K562 (cell line): ENCODE measurements around the gene CBFA2T2. TPM values are rescaled to one million over a fixed set of nuclear protein-coding genes. Genes with fewer than 3 reads are reported as not detected.

Experiments
- ATAC-seq: fragments of 200-7000 bp; cut with Tn5 transposase; 3 replicates; pipeline ENCODE4 v1.9.1; 2020; ENCODE audit warnings: moderate library complexity
- BruUV-seq: library from RNA; stranded (reverse); fragments of 400-500 nt; replicated peaks from 2 replicates; lab custom pipeline; 2021; lab: Mats Ljungman, UMichigan
- CTCF ChIA-PET: fragments of 300-600 bp; formaldehyde crosslinking; extraction: SDS; loops from one replicate; lab custom pipeline; 2021; ENCODE audit warnings: low intra/inter-chr PET ratio; lab: Yijun Ruan, JAX
- POLR2A ChIA-PET: fragments of 300-600, 350-650 bp; sonication (Branson Sonifier 250); formaldehyde crosslinking; extraction: SDS; loops from one replicate; lab custom pipeline; 2021; ENCODE audit warnings: antibody characterized with exemption, inconsistent platforms; lab: Yijun Ruan, JAX
- DNase-seq, 4 experiments: peaks; one replicate each; pipeline versions ENCODE4 v3.0.0 to v3.0.0-alpha.2; 2011 to 2018; ENCODE audit warnings: low spot score in 3 of 4, mixed read lengths in 3 of 4; ENCODE audit errors: extremely low read depth in 1 of 4
- FAIRE-seq: peaks from 2 replicates; lab custom pipeline; 2011; peaks lifted over from hg19 to GRCh38; lab: Jason Lieb, UNC
- H2AFZ ChIP-seq: 2 replicates; pipeline ENCODE4 v1.6.0; 2011; ENCODE audit warnings: low read depth, low read length, control low read depth, inconsistent platforms
- H3K27ac ChIP-seq: fragments of 200-600 bp; 3 replicates; pipeline ENCODE4 v1.8.0; 2011; ENCODE audit warnings: low read depth, mild to moderate bottlenecking, control low read depth, inconsistent platforms, low read length, moderate library complexity, mixed read lengths; ENCODE audit errors: extremely low read depth
- H3K27me3 ChIP-seq, 2 experiments: fragments of 300-600 bp in 1 of 2; 2 replicates in 1 of 2; 3 replicates in 1 of 2; pipeline versions ENCODE4 v1.6.0 to v1.8.0; 2011; ENCODE audit warnings: inconsistent platforms in 2 of 2, low read length in 2 of 2, mild to moderate bottlenecking in 1 of 2, mixed read lengths in 1 of 2, moderate library complexity in 1 of 2; ENCODE audit not compliant: control insufficient read depth in 2 of 2, insufficient read depth in 2 of 2
- H3K36me3 ChIP-seq: fragments of 300-600 bp; 3 replicates; pipeline ENCODE4 v1.8.0; 2011; ENCODE audit warnings: mild to moderate bottlenecking, low read length, inconsistent platforms; ENCODE audit not compliant: control insufficient read depth, insufficient read depth
- H3K4me1 ChIP-seq, 2 experiments: fragments of 200-600 bp in 1 of 2; replicated peaks in 1 of 2; 2 replicates in 1 of 2; 3 replicates in 1 of 2; pipeline versions ENCODE4 v1.5.1 to v1.8.0; 2011; ENCODE audit warnings: inconsistent platforms in 2 of 2, low read length in 2 of 2, mild to moderate bottlenecking in 1 of 2, mixed read lengths in 1 of 2, moderate library complexity in 1 of 2; ENCODE audit not compliant: control insufficient read depth in 2 of 2, insufficient read depth in 2 of 2
- H3K4me2 ChIP-seq: 2 replicates; pipeline ENCODE4 v1.6.1; 2011; ENCODE audit warnings: low read length, control low read depth, inconsistent platforms, mixed read lengths; ENCODE audit not compliant: insufficient read depth
- H3K4me3 ChIP-seq: fragments of 200-600 bp; sonication (generic), shearing (Covaris generic); 2 replicates; pipeline ENCODE4 v1.5.1; 2016; ENCODE audit warnings: control low read depth, inconsistent platforms
- H3K79me2 ChIP-seq: fragments of 200-600 bp; 3 replicates; pipeline ENCODE4 v1.8.0; 2011; ENCODE audit warnings: low read length, inconsistent platforms; ENCODE audit not compliant: control insufficient read depth, insufficient read depth
- H3K9ac ChIP-seq, 2 experiments: 2 replicates each; pipeline versions ENCODE4 v1.6.0 to v1.6.1; 2011; ENCODE audit warnings: low read depth in 2 of 2, low read length in 2 of 2, control low read depth in 1 of 2, inconsistent platforms in 1 of 2, mild to moderate bottlenecking in 1 of 2, mixed read lengths in 1 of 2; ENCODE audit not compliant: insufficient read depth in 1 of 2
- H3K9me1 ChIP-seq: one replicate; pipeline ENCODE4 v1.6.0; 2011; ENCODE audit warnings: inconsistent platforms, mild to moderate bottlenecking, low read length, moderate library complexity; ENCODE audit not compliant: control insufficient read depth, insufficient read depth
- H3K9me3 ChIP-seq: replicated peaks from 2 replicates; pipeline ENCODE4 v1.5.1; 2011; ENCODE audit warnings: low read depth, low read length, inconsistent platforms; ENCODE audit not compliant: control insufficient read depth, insufficient read depth
- H4K20me1 ChIP-seq: replicated peaks from 2 replicates; pipeline ENCODE4 v1.6.1; 2011; ENCODE audit warnings: low read length, inconsistent platforms, mixed read lengths; ENCODE audit not compliant: control insufficient read depth, insufficient read depth
- MLLT1 ChIP-seq, 2 experiments: fragments of 450-650 bp; IDR thresholded peaks; 2 replicates each; pipeline ENCODE4 v1.6.1; 2016
- THRAP3 ChIP-seq: fragments of 450-650 bp; IDR thresholded peaks from 2 replicates; pipeline ENCODE4 v1.6.1; 2016; ENCODE audit warnings: mild to moderate bottlenecking, inconsistent platforms, borderline replicate concordance
- ZBTB34 ChIP-seq: fragments of 250-450 bp; sonication (Bioruptor Pico); IDR thresholded peaks from 2 replicates; pipeline ENCODE4 v1.8.0; 2021; ENCODE audit warnings: mild to moderate bottlenecking, moderate library complexity
- ZNF444 ChIP-seq: fragments of 250-450 bp; sonication (Bioruptor Pico); IDR thresholded peaks from 2 replicates; pipeline ENCODE4 v1.4.0; 2020; ENCODE audit warnings: mild to moderate bottlenecking, moderate library complexity
- WGBS: fragments of 100-300 bp; shearing (Covaris generic); methylation state at CpG from one replicate; pipeline ENCODE4 v1.1.6; 2016; ENCODE audit warnings: low coverage, mixed read lengths; ENCODE audit not compliant: insufficient coverage; ENCODE audit errors: missing lambda C conversion rate; 5-methylcytosine and 5-hydroxymethylcytosine counted together
- in situ Hi-C: fragments of 300-500 bp; cut with MboI; formaldehyde crosslinking; loops from 4 replicates; pipeline ENCODE4 v1.15.0; 2018; ENCODE audit warnings: inconsistent platforms, mixed read lengths
- intact Hi-C: fragments of 100-400 bp; cut with micrococcal nuclease; formaldehyde crosslinking; loops from 2 replicates; pipeline ENCODE4 v1.14.2; 2022
- polyA plus RNA-seq, 8 experiments: library from polyadenylated mRNA; depleted of rRNA in 4 of 8; stranded (reverse) in 5 of 8; unstranded in 3 of 8; fragments of >200 nt; fragmentation: Nextera tagmentation in 2 of 8; fragmentation: Illumina TruSeq in 1 of 8; extraction: Ambion mirVana in 2 of 8; extraction: Trizol in 1 of 8; gene quantifications; 2 replicates each; pipeline versions ENCODE4 v1.2.1 to v1.2.3, GENCODE V29; 2011 to 2014; ENCODE audit warnings: inconsistent platforms in 1 of 8, missing spikeins in 1 of 8
- total RNA-seq, 7 experiments: library from RNA; depleted of rRNA in 6 of 7; stranded (reverse); fragments of >200 nt in 6 of 7; fragmentation: Illumina TruSeq in 2 of 7; extraction: Trizol in 2 of 7; gene quantifications; 2 replicates each; pipeline versions ENCODE4 v1.2.1 to v1.2.3, GENCODE V29; 2011 to 2021; ENCODE audit warnings: low replicate concordance in 1 of 7

Gene CBFA2T2
- total and polyA plus RNA-seq, 9 of the 15 experiments (the other 6 are each of a cell fraction or from before 2014, with no cell fraction given), result 0.27 to 9.6 (median 5.8) TPM

GRCh38 chr20:33481431-33481941 is 8.4 kb upstream of the CBFA2T2 start:
- Histone ChIP-seq H3K36me3 (no peaks in the 10 kb centered on the region), H2AFZ (no peak overlapping the region), H3K9me1 (no peaks in the 10 kb centered on the region), H3K79me2 (no peaks in the 10 kb centered on the region), H4K20me1 (no peaks in the 10 kb centered on the region), H3K9ac (no peak overlapping the region), H3K4me3 (no peak overlapping the region), H3K9me3 (no peaks in the 10 kb centered on the region), H3K27me3 (no peaks in the 10 kb centered on the region), H3K27ac (no peak overlapping the region), H3K4me2 (no peak overlapping the region), H3K4me1 (peaks cover 2 to 7% of the 10 kb centered on the region in 2 experiments; a peak in 4 of 5 replicates)
- TF ChIP-seq MLLT1 (IDR thresholded peaks at IDR 0.05) (no peak), THRAP3 (no peak), ZNF444 (CRISPR knock-in tag) (no peak), ZBTB34 (CRISPR knock-in tag) (no peak)
- no TSS peak for BruUV-seq
- no peak for ATAC-seq
- in situ Hi-C loops (no loop called here), intact Hi-C loops (no loop called here)
- no peak for FAIRE-seq
- 70% methylated on average over 8 of the region's 8 CpGs for WGBS
- ChIA-PET POLR2A (interaction anchor here (1.0 kb wide), 1 partner anchor 9 kb away, joined by 3 read pairs; the partner anchor contains the start of gene CBFA2T2), CTCF (no interaction called here)
- DNase-seq, result no peak
